GM19463 (cell line): ENCODE data around the gene TP53INP2.
"Not testable (repeated sequence)": the region's sequence is repeated elsewhere in the genome, so short reads cannot be mapped to it uniquely, and the experiment has no call there.

ENCODE experiments used
- ATAC-seq: cut with Tn5 transposase; IDR thresholded peaks from one replicate; pipeline ENCODE4 v1.9.1; 2021; ENCODE audit warnings: mild to moderate bottlenecking, moderate library complexity; ENCODE audit not compliant: unreplicated experiment

The TP53INP2 gene

GRCh38 chr20:34704177-34705007 is at the start of gene TP53INP2:
Gene TP53INP2 (plus strand): TSS chr20:34704344. CDS start chr20:34708740, 4,396 bp downstream.
- ATAC-seq: peak; percentile 68

GRCh38 chr20:34658654-34659053 is 45.5 kb upstream of the TP53INP2 start:
- not testable (repeated sequence) for ATAC-seq

GRCh38 chr20:34661811-34662210 is 42.3 kb upstream of the TP53INP2 start:
- ATAC-seq: not testable (repeated sequence)

- no peak for ATAC-seq
Observed at GRCh38 chr20:34663213-34663943, 40.8 kb upstream of the TP53INP2 start.

GRCh38 chr20:34664751-34665150 is 39.4 kb upstream of the TP53INP2 start:
- not testable (repeated sequence) for ATAC-seq

- ATAC-seq: no peak
Observed at GRCh38 chr20:34669094-34669493, 35.0 kb upstream of the TP53INP2 start.

- no peak for ATAC-seq
Observed at GRCh38 chr20:34673412-34673811, 30.7 kb upstream of the TP53INP2 start.

- ATAC-seq: no peak
Observed at GRCh38 chr20:34675561-34675960, 28.6 kb upstream of the TP53INP2 start.

GRCh38 chr20:34675993-34676641 is 28.0 kb upstream of the TP53INP2 start:
- no peak for ATAC-seq

GRCh38 chr20:34676642-34677373 is 27.3 kb upstream of the TP53INP2 start, which contains the start of gene PIGU:
Gene PIGU (minus strand): TSS chr20:34677092. CDS start chr20:34677085, 7 bp downstream.
- peak; percentile 96 for ATAC-seq

- ATAC-seq: no peak
Observed at GRCh38 chr20:34680586-34681175, 23.5 kb upstream of the TP53INP2 start.

- ATAC-seq: no peak
Observed at GRCh38 chr20:34683667-34684066, 20.5 kb upstream of the TP53INP2 start.

- ATAC-seq: no peak
Observed at GRCh38 chr20:34689486-34689885, 14.7 kb upstream of the TP53INP2 start.

- ATAC-seq: no peak
Observed at GRCh38 chr20:34691838-34692237, 12.3 kb upstream of the TP53INP2 start.

GRCh38 chr20:34693414-34693813 is 10.7 kb upstream of the TP53INP2 start:
- ATAC-seq: no peak

- ATAC-seq: no peak
Observed at GRCh38 chr20:34701405-34702085, 2.6 kb upstream of the TP53INP2 start.

- ATAC-seq: no peak
Observed at GRCh38 chr20:34703061-34703423, 1.1 kb upstream of the TP53INP2 start.

- no peak for ATAC-seq
Observed at GRCh38 chr20:34703424-34704176, 544 bp upstream of the TP53INP2 start.

GRCh38 chr20:34705008-34705396 is 858 bp downstream of the TP53INP2 start:
- ATAC-seq: no peak
